GM19324 (cell line): Measurements from ENCODE around the gene ZC3H12C.

Source experiments
- ATAC-seq: cut with Tn5 transposase; IDR thresholded peaks from one replicate; pipeline ENCODE4 v1.9.1; 2021; ENCODE audit warnings: mild to moderate bottlenecking, moderate library complexity; ENCODE audit not compliant: unreplicated experiment, low FRiP score

The ZC3H12C gene

GRCh38 chr11:110147962-110148709 is 54.9 kb downstream of the ZC3H12C start:
- no peak for ATAC-seq

DNA sequence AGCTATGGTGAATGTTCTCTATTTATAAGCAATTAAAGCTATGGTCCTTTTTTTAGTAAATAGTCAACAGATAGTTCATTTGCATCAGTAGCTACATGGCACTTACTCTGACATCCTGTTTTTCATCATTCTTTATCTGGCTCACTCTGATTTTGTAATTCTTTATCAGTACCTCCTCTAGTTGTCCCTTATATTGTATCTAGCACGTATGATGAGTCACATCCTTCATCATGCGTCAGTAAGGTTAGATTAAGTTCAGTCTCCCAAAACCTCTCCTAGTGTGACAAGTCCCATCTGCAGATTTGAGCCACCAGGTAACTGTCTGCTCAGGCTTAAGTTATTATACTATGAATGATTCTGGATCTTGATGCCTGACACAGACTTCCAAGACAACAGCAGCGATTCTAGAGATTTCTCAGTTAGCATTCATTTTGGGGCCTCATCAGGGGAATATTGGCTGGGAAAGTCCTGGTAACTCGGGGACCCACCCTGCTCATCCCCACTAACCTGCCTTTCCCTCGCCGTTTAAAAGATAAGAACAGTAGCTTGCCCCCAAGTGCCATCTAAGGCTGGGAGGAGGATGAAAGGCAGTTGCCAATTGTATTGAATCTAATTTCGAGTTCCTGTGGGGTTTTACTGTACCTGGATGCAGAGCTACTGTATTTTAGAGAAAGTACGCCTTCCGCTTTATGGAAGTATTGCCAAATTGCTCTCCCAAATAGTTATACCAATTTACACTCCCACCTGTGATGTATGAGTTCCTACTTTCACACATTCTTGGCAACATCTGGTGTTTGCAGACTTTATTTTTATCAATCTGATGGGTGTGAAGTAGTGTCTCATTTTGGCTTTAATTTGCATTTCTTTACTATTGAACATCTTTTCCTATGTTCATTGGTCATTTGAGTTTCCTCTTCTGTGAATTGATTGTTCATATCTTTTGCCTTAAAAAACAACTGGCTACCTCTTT is 55.9 kb downstream of the ZC3H12C start:
- ATAC-seq = no peak

DNA sequence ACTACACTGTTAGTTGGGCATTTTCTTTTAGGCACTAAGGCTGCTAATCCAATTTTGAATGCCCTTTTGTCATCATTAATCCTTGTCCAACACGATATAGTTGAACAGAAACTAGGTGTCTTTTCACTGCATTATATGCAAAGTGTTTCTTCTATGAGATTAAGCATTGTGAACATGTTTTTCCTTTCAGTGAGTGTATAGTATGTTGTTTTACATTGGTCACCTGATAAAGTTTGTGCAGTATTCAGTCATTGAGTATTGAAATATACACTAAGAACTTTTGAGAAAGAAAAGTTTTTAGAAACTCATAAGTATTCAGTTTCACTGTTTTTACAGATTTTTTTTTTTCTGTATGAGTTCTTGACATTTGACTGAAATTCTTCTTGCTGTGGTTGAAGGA is 59.0 kb downstream of the ZC3H12C start:
- no peak for ATAC-seq

DNA sequence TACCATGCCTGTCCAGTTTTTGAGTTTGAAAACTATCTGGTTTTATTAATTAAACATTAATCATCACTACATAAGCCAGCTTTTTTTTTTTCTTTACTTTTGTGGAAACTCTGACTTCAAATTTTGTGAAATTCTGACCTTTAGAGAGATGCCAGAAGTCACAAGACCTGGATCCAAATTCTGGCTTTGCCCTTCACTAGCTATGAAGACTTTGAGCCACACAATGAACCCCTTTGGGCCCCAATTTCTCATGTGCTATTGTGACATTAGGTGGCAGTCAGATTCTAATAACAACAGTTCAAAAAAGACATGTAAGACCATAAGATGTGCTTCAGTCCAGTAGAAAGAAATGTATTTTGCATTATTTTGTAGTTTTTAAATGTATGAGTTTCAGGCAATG is 60.3 kb downstream of the ZC3H12C start:
- ATAC-seq = no peak

DNA sequence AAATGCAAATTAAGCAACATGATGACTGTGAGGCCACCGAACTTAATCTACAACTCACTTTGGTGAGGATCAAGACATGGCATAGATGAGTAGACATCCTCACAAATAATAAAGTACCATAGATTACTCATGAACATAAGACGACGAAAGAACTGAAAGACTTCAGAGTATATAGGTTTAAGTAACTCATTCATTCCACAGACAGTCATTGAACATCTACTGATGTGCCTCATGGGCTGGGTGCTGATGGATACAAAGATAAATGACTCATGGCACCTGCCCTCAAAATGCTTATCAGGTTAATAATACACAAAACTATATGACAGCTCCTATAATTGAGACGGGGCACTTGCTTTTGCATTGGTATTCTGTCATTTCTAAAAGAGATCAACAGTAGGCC is 63.3 kb downstream of the ZC3H12C start:
- no peak for ATAC-seq

DNA sequence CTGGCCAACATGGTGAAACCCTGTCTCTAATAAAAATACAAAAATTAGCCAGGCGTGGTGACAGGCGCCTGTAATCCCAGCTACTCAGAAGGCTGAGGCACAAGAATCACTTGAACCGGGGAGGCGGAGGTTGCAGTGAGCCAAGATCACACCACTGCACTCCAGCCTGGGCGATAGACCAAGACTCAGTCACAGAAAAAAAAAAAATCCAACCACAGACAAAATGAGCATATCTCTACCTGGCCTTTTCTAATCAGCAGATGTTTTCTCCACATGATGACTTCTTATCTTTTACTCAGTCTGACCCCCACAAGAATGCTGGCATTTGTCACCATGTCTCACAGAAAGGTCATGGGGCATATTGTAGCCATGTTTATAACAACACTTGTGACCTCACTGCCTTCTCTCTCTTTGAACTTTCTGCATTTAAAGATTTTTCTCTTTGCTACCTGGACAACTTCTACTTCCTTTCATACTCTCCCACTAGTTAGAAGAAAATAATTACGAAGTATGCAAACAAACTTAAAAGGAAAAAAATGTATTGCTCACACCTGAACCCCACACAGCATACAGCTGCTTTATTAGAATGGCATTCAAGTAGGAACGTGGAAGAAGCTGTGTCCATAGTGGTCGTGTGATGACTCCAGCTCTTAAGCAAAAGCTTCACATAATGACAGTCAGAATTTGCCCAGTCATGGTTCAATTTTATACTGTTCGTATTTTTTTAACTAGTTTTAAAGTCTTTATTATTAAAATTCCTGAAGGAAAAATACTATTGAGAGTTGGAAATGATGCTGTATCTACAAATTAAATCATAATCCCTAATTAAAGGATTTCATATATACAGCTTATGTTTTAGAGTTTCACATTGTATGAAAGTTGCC is 65.4 kb downstream of the ZC3H12C start:
- ATAC-seq = no peak

DNA sequence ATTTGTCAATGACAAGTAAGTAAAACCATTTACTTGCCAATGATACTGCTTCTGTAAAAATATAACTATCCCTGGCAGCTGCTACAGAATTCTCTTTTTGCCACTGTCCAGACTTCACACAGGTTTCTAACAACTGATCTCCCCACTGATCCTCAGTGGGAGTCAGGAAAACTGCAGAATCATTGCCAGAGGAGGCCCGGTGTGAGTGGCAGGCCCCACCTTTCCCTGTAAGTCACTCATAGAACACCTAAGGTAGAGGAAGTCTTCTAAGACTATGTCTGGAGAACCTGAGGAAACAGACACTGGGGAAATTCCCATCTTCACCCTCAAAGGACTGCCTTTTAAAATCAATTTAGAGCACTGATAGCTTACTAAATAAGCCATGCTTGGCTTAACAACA is 66.3 kb downstream of the ZC3H12C start:
- no peak for ATAC-seq

DNA sequence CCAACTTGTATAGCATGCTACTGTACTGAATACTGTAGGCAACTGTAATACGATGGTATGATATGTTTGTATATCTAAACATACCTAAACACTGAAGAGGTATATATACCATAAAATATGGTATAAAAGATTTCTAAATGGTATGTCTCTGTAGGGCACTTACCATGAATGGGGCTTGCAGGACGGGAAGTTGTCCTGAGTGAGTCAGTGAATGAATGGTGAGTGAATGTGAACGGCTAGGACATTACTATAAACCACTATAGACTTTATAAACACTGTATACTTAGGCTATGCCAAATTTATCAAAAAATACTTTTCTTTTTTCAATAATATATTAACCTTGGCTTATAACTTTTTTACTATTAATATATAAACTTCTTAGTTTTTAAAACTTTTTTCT is 66.8 kb downstream of the ZC3H12C start:
- no peak for ATAC-seq

GRCh38 chr11:110160437-110160836 is 67.2 kb downstream of the ZC3H12C start:
- ATAC-seq = no peak

- no peak for ATAC-seq
Observed at GRCh38 chr11:110161061-110161460, 67.9 kb downstream of the ZC3H12C start.

DNA sequence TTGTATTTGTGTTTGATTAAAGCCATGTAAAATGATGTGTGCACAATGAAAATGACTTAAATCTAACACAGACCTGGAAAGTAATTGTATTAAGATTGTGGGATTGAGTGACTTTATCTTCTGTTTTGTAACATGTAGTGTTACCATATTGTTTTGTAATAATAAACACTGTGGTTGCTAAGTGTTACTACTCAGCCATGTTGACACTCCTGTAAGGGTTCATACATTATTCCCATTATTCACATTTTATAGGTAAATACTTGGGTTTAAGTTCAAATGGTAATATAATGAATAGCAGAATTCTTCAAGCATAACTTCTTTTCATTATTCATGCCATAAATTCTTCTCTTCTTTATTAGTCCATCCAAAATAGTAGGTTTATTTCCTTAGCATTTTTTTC is 69.0 kb downstream of the ZC3H12C start:
- ATAC-seq = no peak

GRCh38 chr11:110165039-110165925 is 72.1 kb downstream of the ZC3H12C start:
- ATAC-seq = no peak

GRCh38 chr11:110168033-110168803 is 75.0 kb downstream of the ZC3H12C start:
- ATAC-seq = no peak

GRCh38 chr11:110169738-110170137 is 76.5 kb downstream of the ZC3H12C start:
- ATAC-seq = no peak

DNA sequence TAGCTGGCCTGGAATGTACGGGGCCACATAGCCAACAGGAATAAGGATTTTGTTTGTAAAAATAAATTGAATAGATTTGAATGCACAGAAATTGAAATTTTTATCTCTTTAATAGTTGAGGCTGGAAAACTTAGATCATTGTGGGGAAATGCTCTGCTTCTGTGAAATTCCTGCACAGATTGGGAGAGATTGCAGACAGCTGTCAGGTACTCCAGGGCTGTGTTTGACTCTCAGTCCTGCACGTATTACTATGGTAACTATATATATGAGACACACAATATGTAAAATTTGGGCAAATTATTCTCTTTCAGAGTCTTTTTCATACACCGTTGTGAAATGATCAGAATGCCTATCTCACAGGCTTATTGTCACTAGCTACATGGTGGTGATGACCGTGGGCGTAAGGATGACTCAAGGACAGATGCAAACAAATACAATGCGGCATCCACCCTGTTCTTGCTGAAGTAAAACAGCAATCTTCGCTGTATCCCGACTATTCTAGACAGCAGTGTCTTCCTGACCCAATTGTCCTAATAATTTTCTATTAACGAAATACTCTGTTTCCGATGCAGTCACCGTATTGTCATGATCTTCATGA is 79.4 kb downstream of the ZC3H12C start:
- ATAC-seq = no peak

DNA sequence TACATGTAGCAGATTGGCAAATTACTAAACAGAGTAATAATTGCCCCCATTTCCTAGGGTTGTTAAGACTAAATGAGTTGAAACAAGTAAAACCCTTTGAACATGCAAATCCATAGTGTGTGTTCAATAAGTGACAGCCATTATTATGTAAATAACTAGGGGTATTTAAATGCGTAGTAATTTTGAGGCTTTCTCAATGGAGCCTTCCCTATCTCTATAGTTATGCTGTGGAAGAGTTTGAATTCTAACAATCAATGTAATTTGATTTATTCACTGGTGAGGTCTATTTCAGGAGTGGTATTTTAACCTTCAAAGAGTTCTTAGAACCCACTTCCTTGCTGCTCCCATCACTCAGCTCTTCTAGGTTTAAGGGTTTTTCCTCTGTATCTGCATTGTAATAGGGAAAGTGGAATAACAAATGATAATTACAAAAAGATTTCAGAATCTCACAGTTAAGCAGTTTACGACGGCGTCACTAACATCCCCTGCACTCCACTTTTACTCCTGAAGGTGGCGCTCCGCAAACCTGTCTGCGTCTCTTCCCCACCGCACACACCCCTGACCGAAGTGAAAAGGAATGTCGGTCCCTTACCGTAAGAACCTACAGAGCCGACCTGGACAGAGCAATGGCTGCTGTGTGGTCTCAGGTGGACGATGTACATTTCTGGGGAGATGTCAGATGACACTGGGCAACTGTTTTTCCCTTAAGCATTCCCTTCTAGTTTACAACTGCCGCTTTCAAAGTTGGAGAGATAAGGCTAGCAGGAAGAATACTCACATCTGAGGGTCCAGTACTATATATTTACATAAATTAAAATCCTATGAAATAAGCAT is 80.8 kb downstream of the ZC3H12C start:
- no peak for ATAC-seq

GRCh38 chr11:110174645-110175310 is 81.6 kb downstream of the ZC3H12C start:
- ATAC-seq = no peak
